MM.1S (cell line): ENCODE measurements around the gene CCDC138.
A peak's percentile ranks its signal among the peaks of the same experiment; 100 is the strongest.

Experiments used
- DNase-seq: peaks from one replicate; pipeline ENCODE4 v3.0.0-alpha.2; 2015
- H2AFZ ChIP-seq: fragments of 300-600 bp; sonication (generic); 2 replicates; pipeline ENCODE4 v1.6.0; 2016; ENCODE audit warnings: antibody characterized with exemption, low read length
- H3F3A ChIP-seq: fragments of 300-600 bp; sonication (generic); 2 replicates; pipeline ENCODE4 v1.6.1; 2016; ENCODE audit warnings: mild to moderate bottlenecking, antibody characterized with exemption, low read length, moderate library complexity, mixed read lengths; ENCODE audit not compliant: insufficient read depth
- H3K27ac ChIP-seq: fragments of 300-600 bp; sonication (generic); 2 replicates; pipeline ENCODE4 v1.5.1; 2016; ENCODE audit warnings: mild to moderate bottlenecking, low read length
- H3K27me3 ChIP-seq: fragments of 300-600 bp; sonication (generic); replicated peaks from 2 replicates; pipeline ENCODE4 v1.6.0; 2016; ENCODE audit warnings: low read length; ENCODE audit not compliant: insufficient read depth
- H3K36me3 ChIP-seq: fragments of 300-600 bp; sonication (generic); replicated peaks from 2 replicates; pipeline ENCODE4 v1.6.1; 2016; ENCODE audit warnings: mild to moderate bottlenecking, low read length, mixed read lengths; ENCODE audit not compliant: insufficient read depth
- H3K4me1 ChIP-seq: fragments of 300-600 bp; sonication (generic); 2 replicates; pipeline ENCODE4 v1.6.1; 2016; ENCODE audit warnings: low read length, mixed read lengths
- H3K4me2 ChIP-seq: fragments of 300-600 bp; sonication (generic); 2 replicates; pipeline ENCODE4 v1.6.0; 2016; ENCODE audit warnings: low read depth, low read length
- H3K4me3 ChIP-seq: fragments of 300-600 bp; sonication (generic); 2 replicates; pipeline ENCODE4 v1.5.1; 2016; ENCODE audit warnings: low read length, mixed read lengths
- H3K79me2 ChIP-seq: fragments of 300-600 bp; sonication (generic); 2 replicates; pipeline ENCODE4 v1.6.1; 2016; ENCODE audit warnings: mixed run types, low read length, mixed read lengths
- H3K9ac ChIP-seq: fragments of 300-600 bp; sonication (generic); 2 replicates; pipeline ENCODE4 v1.6.1; 2016; ENCODE audit warnings: low read length, mixed read lengths
- H3K9me2 ChIP-seq: fragments of 300-600 bp; sonication (generic); replicated peaks from 2 replicates; pipeline ENCODE4 v1.6.1; 2016; ENCODE audit warnings: mild to moderate bottlenecking, low read length, mixed read lengths; ENCODE audit not compliant: insufficient read depth
- H3K9me3 ChIP-seq: fragments of 300-600 bp; sonication (generic); replicated peaks from 2 replicates; pipeline ENCODE4 v1.6.1; 2016; ENCODE audit warnings: mild to moderate bottlenecking, low read length, mixed read lengths; ENCODE audit not compliant: insufficient read depth
- H4K20me1 ChIP-seq: fragments of 300-600 bp; sonication (generic); 2 replicates; pipeline ENCODE4 v1.6.1; 2016; ENCODE audit warnings: mild to moderate bottlenecking, low read length, moderate library complexity, mixed read lengths; ENCODE audit not compliant: insufficient read depth
- EZH2 ChIP-seq: fragments of 300-600 bp; sonication (generic); optimal IDR thresholded peaks from 2 replicates; pipeline ENCODE3; 2017; ENCODE audit warnings: low read depth, mild to moderate bottlenecking, antibody characterized with exemption, low read length, mixed read lengths
- EZH2phosphoT487 ChIP-seq: fragments of 300-600 bp; sonication (generic); IDR thresholded peaks from 2 replicates; pipeline ENCODE4 v1.6.1; 2018; ENCODE audit warnings: antibody characterized with exemption, low read length
- TF ChIP-seq, protein P1 (sequence below): fragments of 300-600 bp; sonication (generic); IDR thresholded peaks from 2 replicates; pipeline ENCODE4 v1.5.1; 2016; ENCODE audit warnings: antibody characterized with exemption, low read length, mixed read lengths

Gene CCDC138

DNA sequence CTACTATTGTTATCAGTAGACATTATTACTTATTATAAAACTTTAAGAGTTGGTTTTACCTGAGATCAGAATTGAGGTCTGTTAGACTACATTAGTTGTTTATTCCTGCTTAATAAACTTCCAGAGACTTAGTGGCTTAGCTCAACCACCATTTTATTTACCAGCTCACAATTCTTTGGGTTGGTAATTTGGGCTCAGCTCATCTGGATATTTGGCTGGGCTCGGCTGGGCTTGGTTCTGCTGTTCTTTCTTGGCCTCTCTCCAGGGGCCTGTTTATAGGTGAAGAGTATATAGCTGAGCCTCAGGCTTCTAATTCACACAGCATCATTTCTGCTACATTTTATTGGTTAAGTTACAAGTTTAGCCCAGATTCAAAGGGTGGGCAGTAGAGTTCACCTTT is 67.9 kb downstream of the CCDC138 start:
- no peaks in the 10 kb centered on the region for H3K27me3 ChIP-seq
- H3K9me2 ChIP-seq: no peaks in the 10 kb centered on the region
- H3K9ac ChIP-seq: no peak overlapping the region
- H3K4me2 ChIP-seq: no peak overlapping the region
- no peaks in the 10 kb centered on the region for H3K9me3 ChIP-seq
- H2AFZ ChIP-seq: no peak overlapping the region
- no peaks in the 10 kb centered on the region for H4K20me1 ChIP-seq
- no peak for TF ChIP-seq EZH2phosphoT487
- TF ChIP-seq, protein P1, sequence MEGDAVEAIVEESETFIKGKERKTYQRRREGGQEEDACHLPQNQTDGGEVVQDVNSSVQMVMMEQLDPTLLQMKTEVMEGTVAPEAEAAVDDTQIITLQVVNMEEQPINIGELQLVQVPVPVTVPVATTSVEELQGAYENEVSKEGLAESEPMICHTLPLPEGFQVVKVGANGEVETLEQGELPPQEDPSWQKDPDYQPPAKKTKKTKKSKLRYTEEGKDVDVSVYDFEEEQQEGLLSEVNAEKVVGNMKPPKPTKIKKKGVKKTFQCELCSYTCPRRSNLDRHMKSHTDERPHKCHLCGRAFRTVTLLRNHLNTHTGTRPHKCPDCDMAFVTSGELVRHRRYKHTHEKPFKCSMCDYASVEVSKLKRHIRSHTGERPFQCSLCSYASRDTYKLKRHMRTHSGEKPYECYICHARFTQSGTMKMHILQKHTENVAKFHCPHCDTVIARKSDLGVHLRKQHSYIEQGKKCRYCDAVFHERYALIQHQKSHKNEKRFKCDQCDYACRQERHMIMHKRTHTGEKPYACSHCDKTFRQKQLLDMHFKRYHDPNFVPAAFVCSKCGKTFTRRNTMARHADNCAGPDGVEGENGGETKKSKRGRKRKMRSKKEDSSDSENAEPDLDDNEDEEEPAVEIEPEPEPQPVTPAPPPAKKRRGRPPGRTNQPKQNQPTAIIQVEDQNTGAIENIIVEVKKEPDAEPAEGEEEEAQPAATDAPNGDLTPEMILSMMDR: no peak
- TF ChIP-seq EZH2: no peak
- no peaks in the 10 kb centered on the region for H3K79me2 ChIP-seq
- no peaks in the 10 kb centered on the region for H3K4me1 ChIP-seq
- no peaks in the 10 kb centered on the region for H3F3A ChIP-seq
- no peak for DNase-seq
- H3K27ac ChIP-seq: no peak overlapping the region
- no peak overlapping the region for H3K4me3 ChIP-seq
- H3K36me3 ChIP-seq: no peaks in the 10 kb centered on the region

- peak; percentile 26 for DNase-seq
- Histone ChIP-seq H3K9me2 (no peaks in the 10 kb centered on the region), H3K4me2 (no peak overlapping the region), H3K4me3 (no peak overlapping the region), H3F3A (no peaks in the 10 kb centered on the region), H3K9me3 (no peaks in the 10 kb centered on the region), H3K4me1 (no peaks in the 10 kb centered on the region), H3K9ac (no peak overlapping the region), H3K36me3 (no peaks in the 10 kb centered on the region), H4K20me1 (no peaks in the 10 kb centered on the region), H2AFZ (no peak overlapping the region), H3K27ac (no peak overlapping the region), H3K27me3 (no peaks in the 10 kb centered on the region), H3K79me2 (no peaks in the 10 kb centered on the region)
- TF ChIP-seq, protein P1: peak; percentile 36
- TF ChIP-seq EZH2phosphoT487: no peak
Measured at GRCh38 chr2:108855194-108855593, 68.6 kb downstream of the CCDC138 start.

DNA sequence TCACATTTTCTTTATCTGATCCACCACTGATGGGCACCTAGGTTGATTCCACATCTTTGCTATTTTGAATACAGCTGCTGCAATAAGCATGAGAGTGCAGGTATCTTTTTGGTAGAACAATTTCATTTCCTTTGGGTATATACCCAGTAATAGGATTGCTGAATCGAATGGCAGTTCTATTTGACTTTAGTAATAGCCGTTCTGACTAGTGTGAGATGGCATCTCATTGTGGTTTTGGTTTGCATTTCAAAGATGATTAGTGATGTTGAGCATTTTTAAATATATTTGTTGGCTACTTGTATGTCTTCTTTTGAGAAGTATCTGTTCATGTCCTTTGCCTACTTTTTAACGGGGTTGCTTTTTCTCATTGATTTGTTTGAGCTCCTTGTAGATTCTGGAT is 72.3 kb downstream of the CCDC138 start:
- no peaks in the 10 kb centered on the region for H3K4me1 ChIP-seq
- H3K4me2 ChIP-seq: no peak overlapping the region
- H3K4me3 ChIP-seq: no peak overlapping the region
- no peaks in the 10 kb centered on the region for H3K79me2 ChIP-seq
- H3F3A ChIP-seq: no peaks in the 10 kb centered on the region
- H3K27ac ChIP-seq: no peak overlapping the region
- no peak for DNase-seq
- H3K36me3 ChIP-seq: no peaks in the 10 kb centered on the region
- H3K9me2 ChIP-seq: no peaks in the 10 kb centered on the region
- H4K20me1 ChIP-seq: no peaks in the 10 kb centered on the region
- H3K9me3 ChIP-seq: no peaks in the 10 kb centered on the region
- no peak overlapping the region for H3K9ac ChIP-seq
- no peaks in the 10 kb centered on the region for H3K27me3 ChIP-seq
- TF ChIP-seq EZH2: no peak
- no peak for TF ChIP-seq EZH2phosphoT487
- TF ChIP-seq, protein P1: no peak
- H2AFZ ChIP-seq: no peak overlapping the region
